HUES64 (cell line): ENCODE data around the gene CARD10.
A peak's percentile ranks its signal among the peaks of the same experiment; 100 is the strongest.

Experiments
- H3K27ac ChIP-seq: 2 replicates; pipeline ENCODE4 v1.7.0; 2013; ENCODE audit warnings: low read depth, low read length, inconsistent platforms
- H3K27me3 ChIP-seq: 2 replicates; pipeline ENCODE4 v1.6.1; 2013; ENCODE audit warnings: mild to moderate bottlenecking, low read length; ENCODE audit not compliant: insufficient read depth
- H3K36me3 ChIP-seq: 2 replicates; pipeline ENCODE4 v1.6.1; 2013; ENCODE audit warnings: mild to moderate bottlenecking, low read length; ENCODE audit not compliant: insufficient read depth
- H3K4me1 ChIP-seq: 2 replicates; pipeline ENCODE4 v1.6.1; 2013; ENCODE audit warnings: mild to moderate bottlenecking, low read length, moderate library complexity; ENCODE audit not compliant: insufficient read depth
- H3K4me3 ChIP-seq: 2 replicates; pipeline ENCODE4 v1.5.1; 2013; ENCODE audit warnings: mild to moderate bottlenecking, low read length, moderate library complexity
- H3K9ac ChIP-seq: 2 replicates; pipeline ENCODE4 v1.6.1; 2013; ENCODE audit warnings: mild to moderate bottlenecking, low read depth, low read length
- H3K9me3 ChIP-seq: 2 replicates; pipeline ENCODE4 v1.6.1; 2013; ENCODE audit warnings: low read depth, low read length; ENCODE audit not compliant: insufficient read depth
- WGBS: fragments of 150-250, 120-280 bp; methylation state at CpG from one replicate; pipeline ENCODE4 v1.1.7; 2013; ENCODE audit warnings: missing lambda C conversion rate; 5-methylcytosine and 5-hydroxymethylcytosine counted together

The CARD10 gene

GRCh38 chr22:37522482-37522881 is 3.3 kb upstream of the CARD10 start:
- peaks cover 43% of the 10 kb centered on the region for H3K27me3 ChIP-seq
- no peaks in the 10 kb centered on the region for H3K9me3 ChIP-seq
- H3K9ac ChIP-seq: no peak overlapping the region
- H3K27ac ChIP-seq: no peak overlapping the region
- 94% methylated on average over 5 of the region's 6 CpGs for whole genome bisulfite sequencing
- H3K4me3 ChIP-seq: no peak overlapping the region
- H3K4me1 ChIP-seq: no peaks in the 10 kb centered on the region; the same call in 1 of the 2 replicates
- no peaks in the 10 kb centered on the region for H3K36me3 ChIP-seq

- Histone ChIP-seq H3K4me3 (no peak overlapping the region), H3K27ac (no peak overlapping the region), H3K9ac (no peak overlapping the region), H3K36me3 (no peaks in the 10 kb centered on the region), H3K9me3 (no peaks in the 10 kb centered on the region), H3K27me3 (peaks cover 43% of the 10 kb centered on the region), H3K4me1 (no peaks in the 10 kb centered on the region; the same call in 1 of the 2 replicates)
- 93% methylated on average over 14 of the region's 14 CpGs for WGBS
Measured at GRCh38 chr22:37521236-37521739, 2.1 kb upstream of the CARD10 start.

GRCh38 chr22:37520776-37521191 is 1.6 kb upstream of the CARD10 start:
- Histone ChIP-seq H3K4me1 (no peaks in the 10 kb centered on the region; the same call in 1 of the 2 replicates), H3K4me3 (no peak overlapping the region), H3K27ac (no peak overlapping the region), H3K9ac (no peak overlapping the region), H3K9me3 (no peaks in the 10 kb centered on the region), H3K27me3 (peaks cover 43% of the 10 kb centered on the region), H3K36me3 (no peaks in the 10 kb centered on the region)
- WGBS: 74% methylated on average over 10 of the region's 10 CpGs

GRCh38 chr22:37518509-37519267 is 527 bp downstream of the CARD10 start:
- peak overlapping the region; percentile 57 for H3K9ac ChIP-seq
- no peak overlapping the region for H3K27ac ChIP-seq
- H3K4me1 ChIP-seq: no peaks in the 10 kb centered on the region; the same call in 1 of the 2 replicates
- peak overlapping the region; percentile 63 for H3K4me3 ChIP-seq
- H3K36me3 ChIP-seq: 0 out of 2 replicates have a peak, but pooled peaks cover 4% of the 10 kb centered on the region
- 9% methylated on average over 63 of the region's 63 CpGs for WGBS
- peaks cover 43% of the 10 kb centered on the region for H3K27me3 ChIP-seq
- H3K9me3 ChIP-seq: no peaks in the 10 kb centered on the region

- peak overlapping the region; percentile 63; the same call in 1 of the 2 replicates for H3K4me3 ChIP-seq
- H3K4me1 ChIP-seq: no peaks in the 10 kb centered on the region; the same call in 1 of the 2 replicates
- WGBS: 86% methylated on average over 15 of the region's 15 CpGs
- H3K36me3 ChIP-seq: 0 out of 2 replicates have a peak, but pooled peaks cover 4% of the 10 kb centered on the region
- H3K27ac ChIP-seq: no peak overlapping the region
- H3K9me3 ChIP-seq: no peaks in the 10 kb centered on the region
- no peak overlapping the region for H3K9ac ChIP-seq
- H3K27me3 ChIP-seq: peaks cover 43% of the 10 kb centered on the region
Measured at GRCh38 chr22:37517826-37518450, 1.3 kb downstream of the CARD10 start.

- no peak overlapping the region for H3K9ac ChIP-seq
- no peaks in the 10 kb centered on the region; the same call in 1 of the 2 replicates for H3K4me1 ChIP-seq
- H3K36me3 ChIP-seq: 0 out of 2 replicates have a peak, but pooled peaks cover 4% of the 10 kb centered on the region
- no CpG with 5 or more reads among the region's 1 CpG for WGBS
- no peaks in the 10 kb centered on the region for H3K9me3 ChIP-seq
- H3K27me3 ChIP-seq: peaks cover 38% of the 10 kb centered on the region
- H3K4me3 ChIP-seq: no peak overlapping the region
- no peak overlapping the region for H3K27ac ChIP-seq
Measured at GRCh38 chr22:37516456-37516855, 2.8 kb downstream of the CARD10 start.

GRCh38 chr22:37515901-37516300 is 3.3 kb downstream of the CARD10 start:
- 92% methylated on average over 23 of the region's 23 CpGs for WGBS
- no peaks in the 10 kb centered on the region; the same call in 1 of the 2 replicates for H3K4me1 ChIP-seq

GRCh38 chr22:37514526-37515051 is 4.6 kb downstream of the CARD10 start:
- 91% methylated on average over 15 of the region's 15 CpGs for WGBS
- no peaks in the 10 kb centered on the region for H3K9me3 ChIP-seq

More at GRCh38 chr22:37515901-37516300, 3.3 kb downstream of the CARD10 start:
- Histone ChIP-seq H3K27ac (no peak overlapping the region), H3K36me3 (0 out of 2 replicates have a peak, but pooled peaks cover 4% of the 10 kb centered on the region), H3K4me3 (no peak overlapping the region), H3K9me3 (no peaks in the 10 kb centered on the region), H3K27me3 (peaks cover 33% of the 10 kb centered on the region), H3K9ac (no peak overlapping the region)

GRCh38 chr22:37511395-37512104 is 7.7 kb downstream of the CARD10 start:
- Histone ChIP-seq H3K36me3 (0 out of 2 replicates have a peak, but pooled peaks cover 5% of the 10 kb centered on the region), H3K27me3 (no peaks in the 10 kb centered on the region), H3K9ac (no peak overlapping the region), H3K27ac (no peak overlapping the region), H3K4me3 (no peak overlapping the region), H3K4me1 (no peaks in the 10 kb centered on the region; the same call in 1 of the 2 replicates), H3K9me3 (no peaks in the 10 kb centered on the region)
- WGBS: 94% methylated on average over 5 of the region's 6 CpGs

More at GRCh38 chr22:37514526-37515051, 4.6 kb downstream of the CARD10 start:
- H3K4me1 ChIP-seq: no peaks in the 10 kb centered on the region; the same call in 1 of the 2 replicates
- no peak overlapping the region for H3K27ac ChIP-seq
- H3K27me3 ChIP-seq: peaks cover 20% of the 10 kb centered on the region
- 0 out of 2 replicates have a peak, but pooled peaks cover 4% of the 10 kb centered on the region for H3K36me3 ChIP-seq
- no peak overlapping the region for H3K4me3 ChIP-seq
- H3K9ac ChIP-seq: no peak overlapping the region

GRCh38 chr22:37510091-37510490 is 9.1 kb downstream of the CARD10 start:
- Histone ChIP-seq H3K9ac (no peak overlapping the region), H3K9me3 (no peaks in the 10 kb centered on the region), H3K4me1 (no peaks in the 10 kb centered on the region; the same call in 1 of the 2 replicates), H3K4me3 (no peak overlapping the region), H3K27ac (no peak overlapping the region), H3K27me3 (no peaks in the 10 kb centered on the region), H3K36me3 (0 out of 2 replicates have a peak, but pooled peaks cover 5% of the 10 kb centered on the region)
- 94% methylated on average over 10 of the region's 10 CpGs for WGBS
